ENCODE measurements around the gene OTOF. TPM values are rescaled to one million over a fixed set of nuclear protein-coding genes. Genes with fewer than 3 reads are reported as not detected.

Gene OTOF
- total and polyA plus RNA-seq, 9 of the 15 experiments (the other 6 are each of a cell fraction or from before 2014, with no cell fraction given) = 0.03 to 0.11 (median 0.06) TPM; not detected in 5

DNA sequence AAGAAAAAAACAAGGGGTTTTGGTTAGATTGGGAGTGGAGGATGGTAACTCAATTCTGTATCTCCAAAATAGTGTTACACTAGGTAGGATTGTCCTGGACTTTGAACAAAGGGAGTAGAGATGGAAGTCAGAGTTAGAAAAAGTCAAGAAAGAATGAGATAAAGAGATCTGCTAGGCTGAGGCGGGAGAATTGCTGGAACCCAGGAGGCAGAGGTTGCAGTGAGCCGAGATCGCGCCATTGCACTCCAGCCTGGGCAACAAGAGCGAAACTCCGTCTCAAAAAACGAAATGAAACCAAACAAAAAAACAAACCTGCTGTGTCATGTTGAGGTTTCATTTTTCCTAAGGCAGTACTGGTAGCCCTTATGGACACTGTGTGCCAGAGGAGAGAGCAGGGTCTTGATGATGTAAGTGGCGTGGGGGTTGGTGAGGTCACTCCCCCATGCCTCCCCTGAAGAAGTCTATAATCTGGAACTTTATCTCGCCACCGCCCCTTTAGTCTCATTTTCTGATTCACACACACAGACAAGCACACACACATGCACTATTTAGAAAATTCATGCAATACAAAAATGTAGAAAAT, 65.7 kb downstream of the OTOF start (continued):
- TF ChIP-seq RCOR1 (IDR thresholded peaks at IDR 0.05; ENCODE audit: borderline replicate concordance in 1 of 2, low read depth in 2 of 2, low read length in 2 of 2) (peak in 1 of 2 experiments; percentile 89; a peak in 3 of 4 replicates), MTA3 (IDR thresholded peaks at IDR 0.05; ENCODE audit: borderline replicate concordance) (peak; percentile 92), CREB1 (IDR thresholded peaks at IDR 0.05) (peak; percentile 75), CREB1 (CRISPR knock-in tag; IDR thresholded peaks at IDR 0.05) (peak; percentile 71), HDAC1 (IDR thresholded peaks at IDR 0.05) (peak in 1 of 2 experiments; percentile 47; a peak in 2 of 4 replicates), NFE2L1 (tag; IDR thresholded peaks at IDR 0.05; ENCODE audit: borderline replicate concordance, low read depth) (peak; percentile 72), PML (IDR thresholded peaks at IDR 0.05; ENCODE audit: low read length) (peak; percentile 56; the same call in 1 of the 2 replicates), BHLHE40 (IDR thresholded peaks at IDR 0.05; ENCODE audit: low read length) (peak; percentile 67), SMARCA4 (IDR thresholded peaks at IDR 0.05) (peak; percentile 94)
- TF ChIP-seq, protein P1, sequence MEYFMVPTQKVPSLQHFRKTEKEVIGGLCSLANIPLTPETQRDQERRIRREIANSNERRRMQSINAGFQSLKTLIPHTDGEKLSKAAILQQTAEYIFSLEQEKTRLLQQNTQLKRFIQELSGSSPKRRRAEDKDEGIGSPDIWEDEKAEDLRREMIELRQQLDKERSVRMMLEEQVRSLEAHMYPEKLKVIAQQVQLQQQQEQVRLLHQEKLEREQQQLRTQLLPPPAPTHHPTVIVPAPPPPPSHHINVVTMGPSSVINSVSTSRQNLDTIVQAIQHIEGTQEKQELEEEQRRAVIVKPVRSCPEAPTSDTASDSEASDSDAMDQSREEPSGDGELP (CRISPR knock-in tag; IDR thresholded peaks at IDR 0.05; ENCODE audit: borderline replicate concordance) = peak; percentile 55; the same call in 1 of the 2 replicates
- TF ChIP-seq, protein P2, sequence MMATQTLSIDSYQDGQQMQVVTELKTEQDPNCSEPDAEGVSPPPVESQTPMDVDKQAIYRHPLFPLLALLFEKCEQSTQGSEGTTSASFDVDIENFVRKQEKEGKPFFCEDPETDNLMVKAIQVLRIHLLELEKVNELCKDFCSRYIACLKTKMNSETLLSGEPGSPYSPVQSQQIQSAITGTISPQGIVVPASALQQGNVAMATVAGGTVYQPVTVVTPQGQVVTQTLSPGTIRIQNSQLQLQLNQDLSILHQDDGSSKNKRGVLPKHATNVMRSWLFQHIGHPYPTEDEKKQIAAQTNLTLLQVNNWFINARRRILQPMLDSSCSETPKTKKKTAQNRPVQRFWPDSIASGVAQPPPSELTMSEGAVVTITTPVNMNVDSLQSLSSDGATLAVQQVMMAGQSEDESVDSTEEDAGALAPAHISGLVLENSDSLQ (IDR thresholded peaks at IDR 0.05) = peak; percentile 7; the same call in 1 of the 2 replicates
- TF ChIP-seq, protein P3, sequence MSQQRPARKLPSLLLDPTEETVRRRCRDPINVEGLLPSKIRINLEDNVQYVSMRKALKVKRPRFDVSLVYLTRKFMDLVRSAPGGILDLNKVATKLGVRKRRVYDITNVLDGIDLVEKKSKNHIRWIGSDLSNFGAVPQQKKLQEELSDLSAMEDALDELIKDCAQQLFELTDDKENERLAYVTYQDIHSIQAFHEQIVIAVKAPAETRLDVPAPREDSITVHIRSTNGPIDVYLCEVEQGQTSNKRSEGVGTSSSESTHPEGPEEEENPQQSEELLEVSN (IDR thresholded peaks at IDR 0.05; ENCODE audit: borderline replicate concordance in 1 of 2, extremely low read depth in 1 of 2, insufficient read depth in 1 of 2, insufficient read length in 1 of 2, low read depth in 1 of 2, low read length in 1 of 2, poor library complexity in 1 of 2, severe bottlenecking in 1 of 2) = peak in 1 of 2 experiments; percentile 18
- TF ChIP-seq, protein P4, sequence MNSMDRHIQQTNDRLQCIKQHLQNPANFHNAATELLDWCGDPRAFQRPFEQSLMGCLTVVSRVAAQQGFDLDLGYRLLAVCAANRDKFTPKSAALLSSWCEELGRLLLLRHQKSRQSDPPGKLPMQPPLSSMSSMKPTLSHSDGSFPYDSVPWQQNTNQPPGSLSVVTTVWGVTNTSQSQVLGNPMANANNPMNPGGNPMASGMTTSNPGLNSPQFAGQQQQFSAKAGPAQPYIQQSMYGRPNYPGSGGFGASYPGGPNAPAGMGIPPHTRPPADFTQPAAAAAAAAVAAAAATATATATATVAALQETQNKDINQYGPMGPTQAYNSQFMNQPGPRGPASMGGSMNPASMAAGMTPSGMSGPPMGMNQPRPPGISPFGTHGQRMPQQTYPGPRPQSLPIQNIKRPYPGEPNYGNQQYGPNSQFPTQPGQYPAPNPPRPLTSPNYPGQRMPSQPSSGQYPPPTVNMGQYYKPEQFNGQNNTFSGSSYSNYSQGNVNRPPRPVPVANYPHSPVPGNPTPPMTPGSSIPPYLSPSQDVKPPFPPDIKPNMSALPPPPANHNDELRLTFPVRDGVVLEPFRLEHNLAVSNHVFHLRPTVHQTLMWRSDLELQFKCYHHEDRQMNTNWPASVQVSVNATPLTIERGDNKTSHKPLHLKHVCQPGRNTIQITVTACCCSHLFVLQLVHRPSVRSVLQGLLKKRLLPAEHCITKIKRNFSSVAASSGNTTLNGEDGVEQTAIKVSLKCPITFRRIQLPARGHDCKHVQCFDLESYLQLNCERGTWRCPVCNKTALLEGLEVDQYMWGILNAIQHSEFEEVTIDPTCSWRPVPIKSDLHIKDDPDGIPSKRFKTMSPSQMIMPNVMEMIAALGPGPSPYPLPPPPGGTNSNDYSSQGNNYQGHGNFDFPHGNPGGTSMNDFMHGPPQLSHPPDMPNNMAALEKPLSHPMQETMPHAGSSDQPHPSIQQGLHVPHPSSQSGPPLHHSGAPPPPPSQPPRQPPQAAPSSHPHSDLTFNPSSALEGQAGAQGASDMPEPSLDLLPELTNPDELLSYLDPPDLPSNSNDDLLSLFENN (IDR thresholded peaks at IDR 0.05; ENCODE audit: low read depth in 2 of 2, low read length in 2 of 2) = peak in 1 of 2 experiments; percentile 69; a peak in 1 of 4 replicates
